GM11168 (cell line): Measurements from ENCODE around the gene C11orf68.
"Not testable (repeated sequence)": the region's sequence is repeated elsewhere in the genome, so short reads cannot be mapped to it uniquely, and the experiment has no call there.

Experiments used
- in situ Hi-C: fragments of 300-500 bp; cut with MboI; formaldehyde crosslinking; loops from one replicate; pipeline ENCODE4 v1.12.0; 2022; ENCODE audit warnings: low sequenced_read_pairs; ENCODE audit not compliant: unreplicated experiment

The C11orf68 gene

GRCh38 chr11:65918211-65919140 is at the start of gene C11orf68:
Gene C11orf68, minus strand, starts transcription at chr11:65919062. Its CDS starts 31 bp downstream, at chr11:65919031.
- in situ Hi-C loops: no loop called here

- in situ Hi-C loops: no loop called here
These were observed 48.6 kb upstream of the C11orf68 start for GRCh38 chr11:65967329-65967934.

- in situ Hi-C loops: no loop called here
These were observed 47.3 kb upstream of the C11orf68 start for GRCh38 chr11:65965986-65966762.

- in situ Hi-C loops: no loop called here
These were observed 46.0 kb upstream of the C11orf68 start for GRCh38 chr11:65964906-65965305.

- in situ Hi-C loops: no loop called here
These were observed 43.3 kb upstream of the C11orf68 start for GRCh38 chr11:65962141-65962564.

GRCh38 chr11:65961267-65962140 is 42.6 kb upstream of the C11orf68 start, which contains the start of gene SART1:
Gene SART1, plus strand, starts transcription at chr11:65961734. Its CDS starts 47 bp downstream, at chr11:65961781.
- in situ Hi-C loops: no loop called here

GRCh38 chr11:65960824-65961266 is 42.0 kb upstream of the C11orf68 start:
- in situ Hi-C loops: no loop called here

GRCh38 chr11:65958774-65959420 is 40.0 kb upstream of the C11orf68 start:
- in situ Hi-C loops: no loop called here

- in situ Hi-C loops: no loop called here
These were observed 39.4 kb upstream of the C11orf68 start for GRCh38 chr11:65958291-65958690.

GRCh38 chr11:65954771-65955170 is 35.9 kb upstream of the C11orf68 start:
- in situ Hi-C loops: no loop called here

- in situ Hi-C loops: no loop called here
These were observed 34.6 kb upstream of the C11orf68 start for GRCh38 chr11:65953471-65953870.

GRCh38 chr11:65952052-65952521 is 33.2 kb upstream of the C11orf68 start:
- in situ Hi-C loops: no loop called here

- in situ Hi-C loops: not testable (repeated sequence)
These were observed 32.8 kb upstream of the C11orf68 start for GRCh38 chr11:65951641-65952040.

- in situ Hi-C loops: not testable (repeated sequence)
These were observed 31.8 kb upstream of the C11orf68 start for GRCh38 chr11:65950711-65951110.

- in situ Hi-C loops: no loop called here
These were observed 28.8 kb upstream of the C11orf68 start for GRCh38 chr11:65947603-65948125.

- in situ Hi-C loops: no loop called here
These were observed 28.3 kb upstream of the C11orf68 start for GRCh38 chr11:65947133-65947532.

- in situ Hi-C loops: no loop called here
These were observed 27.8 kb upstream of the C11orf68 start for GRCh38 chr11:65946655-65947054.

GRCh38 chr11:65945941-65946558 is 27.2 kb upstream of the C11orf68 start:
- in situ Hi-C loops: no loop called here
